ENCODE measurements around the gene QSOX2.

The QSOX2 gene

DNA sequence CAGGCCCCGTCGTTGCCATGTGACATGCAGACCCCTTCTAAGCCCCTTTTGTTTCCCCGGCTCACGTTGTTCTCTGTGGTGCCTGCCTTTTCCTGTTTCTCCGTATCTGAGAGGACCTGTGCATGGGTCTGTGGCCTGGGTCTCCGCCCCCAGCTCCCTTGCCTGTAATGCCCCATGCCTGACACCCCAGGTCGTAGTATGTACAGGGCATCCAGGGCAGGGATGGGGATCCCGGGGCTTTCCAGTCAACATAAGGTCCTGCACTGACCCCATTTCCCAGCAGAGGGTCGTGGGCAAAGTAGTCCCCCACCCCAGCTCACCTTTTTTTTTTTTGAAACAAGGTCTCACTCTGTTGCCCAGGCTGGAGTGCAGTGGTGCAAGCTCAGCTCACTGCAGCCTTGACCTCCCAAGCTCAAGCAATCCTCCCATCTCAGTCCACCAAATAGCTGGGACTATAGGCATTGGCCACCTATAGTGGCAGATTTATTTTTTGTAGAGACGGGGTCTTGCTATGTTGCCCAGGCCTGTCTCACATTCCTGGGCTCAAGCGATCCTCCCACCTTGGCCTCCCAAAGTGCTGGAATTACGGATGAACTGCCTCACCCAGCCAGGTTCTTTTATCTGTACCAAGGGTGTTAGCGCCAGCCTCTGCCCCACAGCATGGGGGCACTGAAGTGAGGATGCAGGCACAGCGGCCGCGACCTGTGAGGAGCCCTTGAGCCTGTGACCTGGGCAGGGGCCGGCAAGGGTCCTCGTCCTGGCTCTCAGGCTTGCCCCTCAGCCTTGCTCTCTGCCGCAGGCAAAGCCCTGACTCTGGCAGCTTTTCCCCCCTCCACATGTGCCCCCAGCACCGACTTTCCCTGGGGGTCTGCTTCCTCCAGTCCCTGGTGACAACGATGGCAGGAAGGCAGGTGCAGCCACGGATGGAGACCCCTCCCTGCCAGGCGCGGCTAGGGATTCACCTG lies 19.1 kb upstream of the QSOX2 start:
- no peak for DNase-seq

DNA sequence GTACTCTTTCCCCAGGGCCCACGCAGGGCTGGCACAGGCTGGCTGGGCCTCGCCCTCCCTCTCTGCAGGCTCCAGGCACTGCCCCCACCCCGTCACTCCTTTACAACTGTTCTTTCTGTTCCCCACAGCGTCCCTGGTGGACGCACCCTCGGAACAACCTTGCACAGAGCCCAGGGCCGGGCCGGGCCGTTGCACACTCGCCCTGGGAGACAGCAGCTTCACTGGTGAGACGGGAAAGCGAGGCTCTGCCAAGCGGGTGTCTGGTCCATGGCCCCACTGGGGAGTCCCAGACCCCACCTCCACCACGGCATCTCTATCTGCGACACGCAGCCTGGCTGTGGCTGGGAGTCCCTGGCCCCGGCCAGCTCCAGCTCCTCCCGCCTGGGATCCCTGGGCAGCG lies 18.4 kb upstream of the QSOX2 start:
- DNase-seq = no peak

DNA sequence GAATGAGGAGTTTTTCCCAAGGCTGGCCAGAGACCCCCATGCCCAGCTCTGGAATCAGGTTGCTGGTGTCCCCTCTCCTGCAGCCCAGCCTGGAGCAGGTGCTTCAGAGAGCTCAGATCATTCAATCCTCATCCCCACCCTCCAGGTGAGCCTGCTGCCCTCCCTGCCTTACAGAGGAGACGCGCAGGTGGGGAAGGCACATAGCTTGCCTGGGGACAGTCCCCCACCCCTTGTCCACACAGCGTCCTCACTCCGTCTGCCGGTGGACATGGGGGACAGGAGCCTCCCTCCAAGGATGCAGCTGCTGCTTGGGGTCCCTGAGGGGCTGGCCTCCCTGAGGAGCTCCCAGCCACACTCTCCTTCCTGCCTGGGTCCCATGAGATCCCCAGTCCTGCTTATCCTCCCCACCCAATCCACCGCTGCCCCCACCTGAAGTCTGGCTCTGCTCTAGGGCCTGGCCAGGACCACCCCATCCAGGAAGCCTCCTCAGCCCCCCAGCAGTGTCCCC lies 17.1 kb upstream of the QSOX2 start:
- DNase-seq = no peak

DNA sequence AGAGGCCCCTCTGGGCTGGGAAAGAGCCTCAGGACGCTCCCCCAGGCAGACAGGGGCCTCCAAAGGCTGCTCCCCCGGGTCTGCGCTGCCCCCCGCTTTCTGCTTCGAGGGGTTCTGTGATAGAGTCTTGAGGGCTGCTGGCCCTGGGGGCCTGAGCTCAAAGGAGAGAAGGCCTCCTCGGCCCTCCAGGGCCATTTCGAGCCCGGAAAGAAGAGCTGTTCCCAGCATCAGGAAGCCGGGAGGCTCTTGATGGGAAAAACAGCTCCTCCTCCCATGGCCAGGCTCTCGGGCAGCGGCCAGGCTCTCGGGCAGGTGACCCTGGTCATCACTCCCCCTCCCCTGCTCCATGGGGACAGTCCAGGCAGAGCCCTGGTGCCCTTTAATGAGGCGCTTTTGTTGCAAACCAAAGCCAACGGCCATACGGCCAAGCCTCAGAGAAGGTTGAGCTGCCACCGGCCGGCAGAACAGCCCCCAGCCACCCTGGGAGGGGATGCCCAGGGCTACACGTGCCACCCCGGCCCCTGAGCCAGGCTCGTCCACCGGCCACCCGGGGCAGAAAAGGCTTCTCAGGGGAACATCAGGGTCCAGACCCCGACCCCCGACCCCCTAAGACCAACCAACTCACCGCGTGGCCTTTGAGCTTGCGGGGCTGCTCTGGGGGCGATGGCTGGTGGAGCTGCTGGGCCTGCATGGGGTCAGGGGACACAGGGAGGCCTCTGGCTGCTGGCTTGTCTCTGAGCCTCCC lies 16.2 kb upstream of the QSOX2 start:
- DNase-seq = no peak

DNA sequence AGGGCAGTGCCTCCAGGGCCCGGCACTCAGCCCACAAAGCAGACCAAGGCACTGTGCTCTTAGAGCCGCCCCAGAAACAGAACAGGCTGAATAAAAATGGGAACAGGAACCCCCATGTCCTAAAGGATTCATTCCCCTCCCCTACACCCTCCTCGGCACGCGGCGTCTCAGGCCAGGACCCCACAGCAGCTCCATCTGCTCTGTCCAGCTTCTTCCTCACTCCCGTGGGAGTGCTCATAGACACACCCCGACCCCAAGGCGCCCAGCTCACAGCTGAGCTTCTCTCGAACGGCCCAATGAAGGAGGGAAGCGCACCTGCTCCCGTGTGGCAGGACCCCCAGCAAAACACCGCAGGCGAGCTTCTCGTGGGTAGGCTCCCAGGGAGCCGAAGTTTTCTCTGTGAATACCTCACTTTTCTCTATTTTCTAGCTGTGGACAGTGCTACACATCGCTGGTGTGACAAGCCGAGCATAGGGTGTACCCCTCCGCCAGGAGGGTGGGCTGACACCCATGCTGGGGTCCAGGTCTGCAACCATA lies 15.4 kb upstream of the QSOX2 start:
- DNase-seq = no peak

DNA sequence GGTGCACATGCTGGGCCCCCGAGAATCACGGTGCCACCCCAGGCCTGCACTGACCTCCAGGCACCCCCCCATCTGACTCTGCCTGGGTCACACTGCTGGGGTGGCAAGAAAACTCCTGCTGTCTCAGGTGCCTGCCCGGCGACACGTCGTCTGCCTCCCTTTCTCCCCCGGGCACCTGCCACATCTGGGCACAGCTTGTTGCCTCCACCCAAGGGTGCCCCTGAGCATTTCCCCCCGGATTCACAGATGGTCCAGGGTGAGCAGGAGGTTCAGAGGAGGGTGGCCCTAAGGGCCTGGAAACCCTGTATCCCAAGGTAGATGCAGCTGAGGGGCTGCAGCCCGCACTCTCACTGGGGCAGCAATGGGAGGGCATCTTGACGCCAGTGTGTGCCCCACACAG lies 14.9 kb upstream of the QSOX2 start:
- DNase-seq = no peak

DNA sequence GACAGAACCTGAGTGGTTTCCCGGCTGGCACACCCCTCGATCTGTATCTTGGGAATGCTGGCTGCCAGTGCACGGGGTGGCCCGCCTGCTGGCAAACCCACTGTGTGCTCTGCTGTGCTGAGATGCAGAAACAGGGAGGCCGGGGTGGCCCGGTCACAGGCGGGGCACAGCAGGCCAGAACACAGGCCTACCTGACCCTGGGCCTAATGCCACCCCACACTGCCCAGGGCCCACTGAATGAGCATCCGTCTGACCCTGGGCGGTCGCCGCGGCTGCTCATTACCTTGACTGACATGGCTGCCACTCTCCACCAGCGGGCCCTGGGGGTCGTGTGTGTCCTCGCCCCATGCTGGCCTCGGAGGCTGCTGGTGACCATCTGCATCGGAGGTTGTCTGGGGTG lies 14.2 kb upstream of the QSOX2 start:
- no peak for DNase-seq

DNA sequence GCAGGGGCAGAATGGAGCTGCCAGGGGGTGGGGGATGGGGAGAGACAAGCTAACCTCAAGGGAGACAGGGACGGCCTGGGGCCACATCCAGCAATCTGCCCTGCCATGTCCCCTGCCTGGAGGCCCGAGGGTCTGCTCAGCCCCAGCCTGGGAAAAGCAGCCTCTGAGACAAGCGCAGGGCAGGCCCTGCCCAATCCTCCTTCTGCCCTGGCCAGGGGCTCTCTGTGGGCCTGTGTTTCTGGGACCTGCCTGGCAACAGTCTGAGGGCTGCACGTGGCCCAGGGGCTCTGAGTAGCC lies 13.9 kb upstream of the QSOX2 start:
- DNase-seq = no peak

DNA sequence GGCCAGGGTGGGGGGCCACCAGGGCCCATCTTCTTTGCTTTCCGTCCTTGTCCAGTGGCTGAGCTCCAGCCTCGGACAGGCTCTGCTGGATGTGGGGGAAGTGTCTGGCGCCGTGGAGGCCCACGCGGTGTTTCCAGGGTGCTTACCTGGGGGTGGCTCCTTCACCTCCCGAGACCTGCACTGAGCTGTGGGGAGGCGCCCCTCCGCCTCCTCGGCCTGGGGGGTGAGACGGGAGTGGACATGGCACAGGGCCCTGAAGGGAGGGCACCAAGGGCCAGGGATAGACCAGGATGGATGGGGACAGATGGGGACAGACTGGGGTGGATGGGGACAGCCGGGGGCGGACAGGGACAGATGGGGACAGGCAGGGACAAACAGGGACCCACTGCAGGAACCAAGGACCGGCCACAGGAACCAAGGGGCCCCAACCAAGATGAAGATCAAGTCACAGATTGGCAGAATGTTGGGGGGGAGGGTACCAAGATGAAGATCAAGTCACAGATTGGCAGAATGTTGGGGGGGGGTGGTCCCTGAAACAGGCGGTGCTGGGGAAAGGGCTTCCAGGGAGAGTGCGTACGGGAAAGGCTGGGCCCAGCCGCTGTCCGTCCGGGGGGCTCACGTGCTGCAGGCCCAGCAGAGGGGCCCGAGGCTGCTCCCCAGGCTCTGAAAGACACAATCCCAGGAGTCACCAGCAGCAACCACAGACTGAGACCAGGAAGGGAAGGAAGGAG lies 13.3 kb upstream of the QSOX2 start:
- DNase-seq = no peak

DNA sequence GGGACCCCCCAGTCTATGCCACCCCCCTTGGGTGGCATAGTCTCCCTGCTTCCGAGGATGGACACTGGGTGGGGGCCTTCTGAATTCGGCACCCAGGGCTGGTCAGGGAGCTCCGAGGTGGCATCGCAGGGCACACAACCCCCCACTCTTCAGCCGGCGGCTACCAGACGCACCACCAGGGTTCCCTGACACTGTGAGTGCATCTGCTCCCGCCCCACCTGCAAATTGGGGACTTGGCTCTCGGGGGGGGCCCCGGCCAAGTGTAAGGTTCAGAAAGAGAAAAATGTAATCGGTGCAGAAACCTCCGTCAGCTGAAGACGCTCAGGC lies 12.7 kb upstream of the QSOX2 start:
- DNase-seq = no peak

DNA sequence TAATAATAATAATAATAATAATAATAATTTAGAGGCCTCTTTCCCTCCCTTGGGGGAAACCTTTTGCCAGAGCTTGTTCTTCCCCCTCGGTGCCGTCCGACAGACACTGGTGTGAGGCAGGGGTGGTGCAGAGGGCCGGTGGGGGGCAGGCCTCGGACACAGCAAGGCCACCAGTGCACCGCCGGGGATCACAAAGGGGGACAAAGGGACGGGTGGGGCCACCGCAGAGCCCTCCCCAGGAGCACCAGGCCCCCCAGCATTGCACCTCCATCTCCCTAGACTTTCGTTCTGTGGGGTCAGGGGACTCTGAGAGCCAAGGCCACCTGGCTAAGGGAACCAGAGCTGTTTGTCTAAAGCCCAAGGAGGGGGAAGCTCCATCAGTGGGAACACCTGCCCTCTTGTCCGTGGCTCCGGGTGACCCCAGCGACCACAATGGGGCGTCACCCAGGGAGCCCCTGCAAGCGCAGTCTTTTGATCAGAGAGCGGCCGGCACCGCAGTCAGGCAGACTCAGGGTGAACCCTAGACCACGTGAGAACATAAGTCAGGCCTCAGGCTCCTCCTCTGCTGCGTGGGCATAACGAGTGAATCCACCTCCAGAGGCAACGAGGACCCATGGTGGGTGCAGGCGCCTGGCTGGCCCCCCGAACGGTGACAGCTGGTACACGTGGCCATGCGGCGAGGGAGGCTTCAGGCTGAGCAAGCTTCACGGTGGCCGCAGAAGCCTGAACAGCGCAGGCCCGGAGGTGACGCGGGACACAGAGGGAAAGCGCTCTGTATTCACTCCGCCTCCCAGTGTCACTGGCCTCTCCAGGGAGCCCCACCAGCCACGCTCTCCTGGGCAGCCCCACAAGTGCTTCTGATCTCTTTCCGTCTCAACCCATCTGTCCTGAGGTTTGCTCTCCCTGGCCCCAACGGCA lies 12.0 kb upstream of the QSOX2 start:
- DNase-seq = no peak

DNA sequence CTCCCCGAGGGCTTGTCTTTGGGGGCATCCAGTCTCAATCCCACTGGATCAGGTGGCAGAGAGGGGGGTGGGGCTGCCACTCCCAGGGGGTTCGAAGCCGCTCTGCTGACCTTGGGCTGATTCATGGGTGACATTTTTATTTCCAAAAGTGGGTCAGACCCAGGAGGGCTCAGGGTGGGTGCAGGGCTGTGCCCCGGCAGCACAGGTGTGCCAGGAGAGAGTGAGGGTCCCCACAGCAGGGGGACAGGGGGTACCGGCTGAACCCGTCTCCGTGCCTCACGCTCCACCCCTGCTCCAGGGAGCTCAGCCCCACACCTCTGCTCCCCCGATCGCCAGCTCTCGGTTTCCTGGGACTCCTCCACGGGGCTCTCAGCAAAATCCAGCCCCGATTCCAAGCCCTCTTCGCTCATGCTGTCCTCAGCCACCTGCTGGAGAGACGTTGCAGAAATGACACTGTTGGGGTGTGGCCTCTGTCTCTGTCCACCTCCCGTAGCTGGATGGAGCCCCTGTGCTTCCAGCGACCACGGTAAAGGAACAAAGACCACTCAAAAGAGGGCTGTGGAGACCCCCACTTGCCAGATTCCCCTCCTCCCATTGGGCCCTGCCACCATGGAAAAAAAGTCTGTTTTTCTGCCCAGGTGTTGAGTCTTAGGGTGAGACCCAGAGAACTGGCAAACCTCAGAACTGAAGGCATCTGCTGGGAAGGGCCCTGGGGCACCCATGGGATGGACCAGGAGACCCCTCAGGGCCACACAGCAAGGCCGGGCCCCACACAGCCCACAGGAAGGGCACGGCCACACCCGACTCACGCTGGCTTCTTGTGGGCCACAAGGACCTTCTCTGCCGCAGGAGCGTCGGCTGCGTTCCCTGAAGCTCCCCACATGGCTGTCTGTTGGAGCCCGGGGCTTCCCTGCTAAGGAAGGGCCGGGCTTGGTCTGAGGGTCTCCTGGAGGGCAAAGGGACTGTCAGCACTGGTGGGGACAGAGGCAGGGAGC lies 10.6 kb upstream of the QSOX2 start:
- no peak for DNase-seq

DNA sequence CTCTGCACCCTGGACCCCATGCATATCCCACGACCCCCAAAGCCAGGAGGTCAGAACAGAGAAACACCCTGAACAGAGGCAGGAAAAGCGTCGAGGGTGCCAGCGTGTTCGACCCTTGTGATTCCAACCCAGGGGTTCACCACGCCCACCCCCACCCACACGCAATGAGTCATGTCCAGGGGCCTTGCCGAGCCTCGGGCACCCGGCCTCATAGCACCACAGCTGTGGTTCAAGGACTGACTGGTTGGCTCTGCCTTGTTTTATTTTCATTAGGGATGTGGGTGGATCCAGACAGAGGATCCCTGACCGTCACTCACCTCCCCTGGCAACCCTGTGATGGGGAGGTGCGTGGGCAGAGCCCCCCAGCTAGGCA lies 9.5 kb upstream of the QSOX2 start:
- no peak for DNase-seq

DNA sequence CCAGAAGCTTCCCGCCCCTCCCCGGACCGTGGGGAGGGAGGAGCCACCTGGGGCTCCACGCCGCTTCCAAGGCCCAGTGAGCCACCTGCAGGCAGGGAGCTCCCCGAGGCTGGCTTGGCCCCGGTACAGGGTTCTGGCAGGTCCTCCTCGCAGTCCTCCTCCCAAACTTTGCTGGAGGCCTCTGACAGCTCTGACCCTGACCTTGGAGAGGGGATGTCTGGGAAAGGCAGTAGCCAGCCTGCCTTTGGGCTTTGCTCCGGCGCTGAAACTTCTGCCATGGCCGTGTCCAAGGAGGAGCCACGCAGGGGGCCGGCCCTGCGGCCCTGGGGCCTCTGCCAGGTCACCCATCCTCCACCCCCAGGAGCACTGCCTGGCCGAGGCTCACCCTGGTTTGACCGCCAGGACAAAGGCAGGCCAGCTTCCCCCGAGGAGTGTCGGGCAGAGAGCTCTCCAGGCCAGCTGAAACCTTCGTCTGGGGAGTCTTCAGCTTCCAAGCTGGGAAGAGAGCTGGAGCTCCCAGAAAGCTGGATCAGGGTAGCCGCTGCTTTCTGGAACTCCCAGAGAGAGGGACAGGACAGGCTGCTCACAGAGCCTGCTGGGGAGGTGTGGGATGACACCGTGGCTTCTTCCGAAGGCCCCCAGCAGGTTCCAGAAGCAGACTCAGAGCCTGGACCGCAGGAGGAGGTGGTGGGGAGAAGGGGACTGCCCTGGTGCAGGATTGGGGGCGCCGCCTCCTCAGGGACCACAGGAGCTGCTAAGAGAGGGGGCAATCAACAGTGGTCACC lies 9.0 kb upstream of the QSOX2 start:
- DNase-seq = no peak

DNA sequence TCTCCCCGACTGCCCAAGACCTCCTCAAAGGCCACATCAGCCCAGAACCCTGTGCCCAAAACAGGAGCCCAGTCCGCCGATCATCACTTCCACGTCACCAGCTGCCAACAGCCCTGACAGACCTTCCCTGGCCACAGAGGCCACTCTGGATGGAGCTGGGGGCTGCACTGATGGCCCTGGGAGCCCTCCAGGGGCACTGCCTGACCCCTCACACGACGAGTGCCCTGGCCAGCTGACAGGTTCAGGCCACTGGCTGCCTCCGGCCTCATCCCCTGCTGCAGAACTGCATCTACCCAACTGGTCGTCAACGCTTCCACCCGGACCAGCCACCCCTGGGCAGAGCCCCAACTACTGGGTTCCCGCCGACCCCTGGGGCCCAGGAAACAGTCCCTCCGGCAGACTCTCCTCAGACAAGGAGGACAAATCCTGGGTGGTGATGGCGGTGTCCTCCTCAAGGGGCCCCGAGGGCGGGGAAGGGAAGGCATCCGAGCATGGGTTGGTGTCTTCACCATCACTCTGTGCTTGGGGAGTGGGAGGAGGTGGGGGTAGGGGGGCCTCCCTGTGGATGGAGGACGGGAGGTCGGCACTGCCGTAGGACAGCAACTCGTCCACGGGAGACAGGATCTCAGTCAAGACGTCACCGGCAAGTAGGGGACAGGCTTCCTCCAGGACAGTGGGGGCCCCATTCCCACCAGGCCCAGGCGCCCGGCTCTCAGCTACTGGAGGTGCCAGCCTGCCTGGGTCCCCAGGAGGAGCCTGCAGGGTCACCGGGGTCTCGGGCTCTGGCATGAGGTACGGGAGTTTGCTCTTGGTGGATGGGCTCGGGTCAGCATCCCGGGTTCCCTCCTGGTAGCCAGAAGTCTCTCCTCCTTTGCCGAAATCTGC lies 7.9 kb upstream of the QSOX2 start:
- DNase-seq = no peak

DNA sequence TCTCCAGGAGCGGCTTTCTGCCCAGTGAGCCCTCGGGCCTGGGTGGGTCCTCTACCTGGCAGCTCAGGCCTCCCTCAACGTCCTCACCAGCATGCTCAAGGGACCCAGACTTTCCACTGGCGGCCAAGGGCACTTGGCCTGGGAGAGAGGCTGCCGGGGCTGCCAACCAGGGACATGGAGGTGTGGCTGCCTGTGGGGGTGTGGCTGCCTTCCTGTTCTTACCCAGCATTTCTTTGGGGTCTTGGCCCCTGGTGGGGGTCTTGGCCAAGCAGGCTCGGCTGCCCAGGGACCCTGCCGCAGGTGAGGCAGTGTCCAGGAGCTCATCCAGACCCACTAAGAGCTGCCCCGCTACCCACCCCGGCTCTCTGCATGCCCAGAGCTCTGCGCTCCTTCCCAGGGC lies 7.2 kb upstream of the QSOX2 start:
- no peak for DNase-seq

DNA sequence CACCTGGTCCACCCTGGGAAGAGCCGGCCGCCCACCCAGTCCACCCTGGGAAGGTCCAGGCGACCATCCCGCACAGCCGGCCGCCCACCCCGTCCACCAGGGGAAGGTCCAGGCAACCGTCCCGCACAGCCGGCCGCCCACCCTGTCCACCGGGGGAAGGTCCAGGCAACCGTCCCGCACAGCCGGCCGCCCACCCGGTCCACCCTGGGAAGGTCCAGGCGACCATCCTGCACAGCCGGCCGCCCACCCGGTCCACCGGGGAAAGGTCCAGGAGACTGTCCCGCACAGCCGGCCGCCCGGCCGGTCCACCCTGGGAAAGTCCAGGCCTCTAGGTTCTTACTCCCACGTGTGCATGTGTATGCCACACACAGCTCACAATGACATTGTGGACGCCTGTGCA lies 6.7 kb upstream of the QSOX2 start:
- no peak for DNase-seq

DNA sequence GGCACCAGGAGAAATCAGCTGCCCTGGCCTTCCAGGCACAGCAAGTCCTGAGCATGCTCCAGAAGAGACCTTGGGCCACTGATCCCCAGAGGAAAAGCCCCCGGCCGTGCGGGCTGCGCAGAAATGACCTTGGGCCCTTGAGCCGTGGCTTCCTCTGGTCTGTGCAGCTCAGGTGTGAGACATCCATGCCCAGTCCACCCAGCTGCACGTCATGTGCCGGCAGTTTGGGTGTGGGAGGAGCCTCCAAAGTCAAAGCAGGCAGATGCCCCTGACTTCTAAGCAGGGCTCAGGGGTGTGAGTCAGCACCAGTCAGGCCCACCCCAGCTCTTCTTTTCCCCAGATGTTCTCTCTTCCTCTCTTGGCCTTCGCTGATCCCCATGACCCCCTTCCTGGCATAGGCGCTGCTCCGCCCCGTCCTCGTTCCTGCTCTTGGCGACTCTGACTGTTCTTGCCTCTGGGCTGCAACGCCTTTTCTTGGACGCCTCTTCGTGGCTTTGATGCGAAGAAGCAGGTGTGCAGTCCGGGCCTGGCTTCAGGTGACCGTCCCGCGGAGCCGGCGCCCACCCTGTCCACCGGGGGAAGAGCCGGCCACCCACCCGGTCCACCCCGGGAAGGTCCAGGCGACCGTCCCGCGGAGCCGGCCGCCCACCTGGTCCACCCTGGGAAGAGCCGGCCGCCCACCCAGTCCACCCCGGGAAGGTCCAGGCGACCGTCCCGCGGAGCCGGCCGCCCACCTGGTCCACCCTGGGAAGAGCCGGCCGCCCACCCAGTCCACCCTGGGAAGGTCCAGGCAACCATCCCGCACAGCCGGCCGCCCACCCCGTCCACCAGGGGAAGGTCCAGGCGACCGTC lies 5.9 kb upstream of the QSOX2 start:
- no peak for DNase-seq
